ENCODE results near the gene ATOH8.

ATOH8 gene

GRCh38 chr2:85751627-85752026 is 2.2 kb upstream of the ATOH8 start:
- TF ChIP-seq POLR2AphosphoS5 (IDR thresholded peaks at IDR 0.05; ENCODE audit: borderline replicate concordance, low read depth, low read length) (no peak), EZH2 (IDR thresholded peaks at IDR 0.05) (no peak), FOXP2 (optimal IDR thresholded peaks at IDR 0.05; ENCODE audit: control extremely low read depth, extremely low read length, insufficient read depth) (no peak)
- no peak overlapping the region for H3K9ac ChIP-seq (ENCODE audit: insufficient read length)
- H3K4me3 ChIP-seq = no peak overlapping the region
- H3K36me3 ChIP-seq (ENCODE audit: insufficient read depth, low read length) = no peaks in the 10 kb centered on the region
- no peak overlapping the region for H3K27ac ChIP-seq
- H3K9me3 ChIP-seq (ENCODE audit: low read depth, low read length) = no peaks in the 10 kb centered on the region
- DNase-seq (ENCODE audit: low read depth, low spot score) = no peak

- H3K4me3 ChIP-seq = peak overlapping the region; percentile 81
- no peak for DNase-seq (ENCODE audit: low read depth, low spot score)
- 0 out of 2 replicates have a peak overlapping the region, but pooled peaks have one; percentile 64 for H3K27ac ChIP-seq
- TF ChIP-seq POLR2AphosphoS5 (IDR thresholded peaks at IDR 0.05; ENCODE audit: borderline replicate concordance, low read depth, low read length) = no peak
- no peaks in the 10 kb centered on the region for H3K9me3 ChIP-seq (ENCODE audit: low read depth, low read length)
- H3K36me3 ChIP-seq (ENCODE audit: insufficient read depth, low read length) = no peaks in the 10 kb centered on the region
- H3K9ac ChIP-seq (ENCODE audit: insufficient read length) = no peak overlapping the region
Measured at GRCh38 chr2:85753035-85753524, 711 bp upstream of the ATOH8 start.

- Histone ChIP-seq H3K36me3 (ENCODE audit: insufficient read depth, low read length) (no peaks in the 10 kb centered on the region), H3K27ac (peak overlapping the region; percentile 64), H3K4me3 (peak overlapping the region; percentile 81), H3K9me3 (ENCODE audit: low read depth, low read length) (no peaks in the 10 kb centered on the region), H3K9ac (ENCODE audit: insufficient read length) (peak overlapping the region; percentile 51)
- TF ChIP-seq POLR2AphosphoS5 (IDR thresholded peaks at IDR 0.05; ENCODE audit: borderline replicate concordance, low read depth, low read length) = no peak
- TF ChIP-seq EZH2 (IDR thresholded peaks at IDR 0.05) = no peak
- no peak for TF ChIP-seq FOXP2 (optimal IDR thresholded peaks at IDR 0.05; ENCODE audit: control extremely low read depth, extremely low read length, insufficient read depth)
- DNase-seq (ENCODE audit: low read depth, low spot score) = no peak
Measured at GRCh38 chr2:85754313-85755095, 713 bp downstream of the ATOH8 start.

GRCh38 chr2:85755122-85756027 is 1.6 kb downstream of the ATOH8 start:
- Histone ChIP-seq H3K27ac (no peak overlapping the region), H3K9me3 (ENCODE audit: low read depth, low read length) (no peaks in the 10 kb centered on the region), H3K4me3 (peak overlapping the region; percentile 81), H3K9ac (ENCODE audit: insufficient read length) (peak overlapping the region; percentile 16), H3K36me3 (ENCODE audit: insufficient read depth, low read length) (no peaks in the 10 kb centered on the region)
- no peak for DNase-seq (ENCODE audit: low read depth, low spot score)
- TF ChIP-seq POLR2AphosphoS5 (IDR thresholded peaks at IDR 0.05; ENCODE audit: borderline replicate concordance, low read depth, low read length) = no peak
- no peak for TF ChIP-seq EZH2 (IDR thresholded peaks at IDR 0.05)
- no peak for TF ChIP-seq FOXP2 (optimal IDR thresholded peaks at IDR 0.05; ENCODE audit: control extremely low read depth, extremely low read length, insufficient read depth)

- Histone ChIP-seq H3K36me3 (ENCODE audit: insufficient read depth, low read length) (no peaks in the 10 kb centered on the region), H3K4me3 (peak overlapping the region; percentile 81), H3K27ac (no peak overlapping the region), H3K9ac (ENCODE audit: insufficient read length) (no peak overlapping the region), H3K9me3 (ENCODE audit: low read depth, low read length) (no peaks in the 10 kb centered on the region)
- DNase-seq (ENCODE audit: low read depth, low spot score) = no peak
- TF ChIP-seq EZH2 (IDR thresholded peaks at IDR 0.05) (no peak), POLR2AphosphoS5 (IDR thresholded peaks at IDR 0.05; ENCODE audit: borderline replicate concordance, low read depth, low read length) (no peak), FOXP2 (optimal IDR thresholded peaks at IDR 0.05; ENCODE audit: control extremely low read depth, extremely low read length, insufficient read depth) (no peak)
Measured at GRCh38 chr2:85756195-85756594, 2.4 kb downstream of the ATOH8 start.

- H3K4me3 ChIP-seq = peak overlapping the region; percentile 81
- H3K9me3 ChIP-seq (ENCODE audit: low read depth, low read length) = no peaks in the 10 kb centered on the region
- H3K27ac ChIP-seq = no peak overlapping the region
- DNase-seq (ENCODE audit: low read depth, low spot score) = no peak
- TF ChIP-seq EZH2 (IDR thresholded peaks at IDR 0.05) = no peak
- no peak for TF ChIP-seq FOXP2 (optimal IDR thresholded peaks at IDR 0.05; ENCODE audit: control extremely low read depth, extremely low read length, insufficient read depth)
- no peak for TF ChIP-seq POLR2AphosphoS5 (IDR thresholded peaks at IDR 0.05; ENCODE audit: borderline replicate concordance, low read depth, low read length)
- no peaks in the 10 kb centered on the region for H3K36me3 ChIP-seq (ENCODE audit: insufficient read depth, low read length)
- no peak overlapping the region for H3K9ac ChIP-seq (ENCODE audit: insufficient read length)
Measured at GRCh38 chr2:85756822-85757435, 3.1 kb downstream of the ATOH8 start.

- H3K27ac ChIP-seq = no peak overlapping the region
- no peaks in the 10 kb centered on the region for H3K9me3 ChIP-seq (ENCODE audit: low read depth, low read length)
- no peak overlapping the region for H3K9ac ChIP-seq (ENCODE audit: insufficient read length)
- TF ChIP-seq EZH2 (IDR thresholded peaks at IDR 0.05) = no peak
- TF ChIP-seq POLR2AphosphoS5 (IDR thresholded peaks at IDR 0.05; ENCODE audit: borderline replicate concordance, low read depth, low read length) = no peak
- no peak for TF ChIP-seq FOXP2 (optimal IDR thresholded peaks at IDR 0.05; ENCODE audit: control extremely low read depth, extremely low read length, insufficient read depth)
- no peak for DNase-seq (ENCODE audit: low read depth, low spot score)
- H3K36me3 ChIP-seq (ENCODE audit: insufficient read depth, low read length) = no peaks in the 10 kb centered on the region
- no peak overlapping the region for H3K4me3 ChIP-seq
Measured at GRCh38 chr2:85757860-85758259, 4.1 kb downstream of the ATOH8 start.

All from SK-N-MC (cell line).